Gastrocnemius medialis (tissue), 4 donors: ENCODE measurements around the gene LRRC37A3.
"Not testable (repeated sequence)": the region's sequence is repeated elsewhere in the genome, so short reads cannot be mapped to it uniquely, and the experiment has no call there.

Experiments used
- CTCF ChIP-seq, 5 experiments: fragments of 450-650 bp in 3 of 5; fragments of 200-600 bp in 2 of 5; sonication (generic) in 2 of 5; IDR thresholded peaks in 4 of 5; conservative IDR thresholded peaks in 1 of 5; 1 replicate in 4 of 5; 2 replicates in 1 of 5; pipeline ENCODE4 v1.5.1; 2016 to 2019; ENCODE audit warnings: antibody characterized with exemption in 5 of 5, mild to moderate bottlenecking in 3 of 5, moderate library complexity in 3 of 5
- POLR2A ChIP-seq, 2 donors: fragments of 450-650 bp; IDR thresholded peaks; one replicate each; pipeline ENCODE4 v1.6.1; 2017; ENCODE audit warnings: antibody characterized with exemption in 2 of 2, mild to moderate bottlenecking in 2 of 2, moderate library complexity in 2 of 2

- not testable (repeated sequence) for TF ChIP-seq CTCF (IDR thresholded peaks at IDR 0.05 in 4 of 5, conservative IDR thresholded peaks at IDR 0.05 in 1 of 5); POLR2A (IDR thresholded peaks at IDR 0.05)
Observed at GRCh38 chr17:64926430-64926829, 7.2 kb upstream of the LRRC37A3 start.
